Smooth muscle cell (in vitro differentiated cells): ENCODE measurements around the gene WNT11. TPM values are rescaled to one million over a fixed set of nuclear protein-coding genes. Genes with fewer than 3 reads are reported as not detected.

Experiments used
- DNase-seq: peaks from one replicate; lab custom pipeline; 2025; ENCODE audit not compliant: unreplicated experiment; lab: John Stamatoyannopoulos, UW
- H2AFZ ChIP-seq: fragments of 200-600 bp; sonication (generic); 2 replicates; pipeline ENCODE4 v1.6.0; 2016; ENCODE audit warnings: antibody characterized with exemption, low read depth, mild to moderate bottlenecking
- H3F3A ChIP-seq: fragments of 200-600 bp; sonication (generic); 2 replicates; pipeline ENCODE4 v1.6.0; 2017; ENCODE audit warnings: antibody characterized with exemption, low read depth
- H3K27ac ChIP-seq: fragments of 200-600 bp; sonication (generic); 2 replicates; pipeline ENCODE4 v1.5.1; 2016; ENCODE audit warnings: low read depth, mild to moderate bottlenecking
- H3K27me3 ChIP-seq: fragments of 200-600 bp; sonication (generic); 2 replicates; pipeline ENCODE4 v1.6.1; 2016; ENCODE audit warnings: low read depth, mild to moderate bottlenecking
- H3K36me3 ChIP-seq: fragments of 200-600 bp; sonication (generic); 2 replicates; pipeline ENCODE4 v1.5.1; 2016; ENCODE audit warnings: low read depth
- H3K4me1 ChIP-seq: fragments of 200-600 bp; sonication (generic); 2 replicates; pipeline ENCODE4 v1.5.1; 2016; ENCODE audit warnings: low read depth
- H3K4me2 ChIP-seq: fragments of 200-600 bp; sonication (generic); 2 replicates; pipeline ENCODE4 v1.6.0; 2016; ENCODE audit warnings: mild to moderate bottlenecking
- H3K4me3 ChIP-seq: fragments of 200-600 bp; sonication (generic); 2 replicates; pipeline ENCODE4 v1.5.1; 2016; ENCODE audit warnings: mild to moderate bottlenecking
- H3K79me2 ChIP-seq: fragments of 200-600 bp; sonication (generic); 2 replicates; pipeline ENCODE4 v1.6.0; 2016; ENCODE audit warnings: low read depth, mild to moderate bottlenecking
- H3K9ac ChIP-seq: fragments of 200-600 bp; sonication (generic); 2 replicates; pipeline ENCODE4 v1.6.0; 2016; ENCODE audit warnings: low read depth
- H3K9me3 ChIP-seq: fragments of 200-600 bp; sonication (generic); replicated peaks from 2 replicates; pipeline ENCODE4 v1.5.1; 2016; ENCODE audit warnings: low read depth
- H4K20me1 ChIP-seq: fragments of 200-600 bp; sonication (generic); 2 replicates; pipeline ENCODE4 v1.6.0; 2016; ENCODE audit warnings: low read depth
- CTCF ChIP-seq: fragments of 200-600 bp; sonication (generic); IDR thresholded peaks from 2 replicates; pipeline ENCODE4 v1.5.1; 2017; ENCODE audit warnings: borderline replicate concordance, mild to moderate bottlenecking, antibody characterized with exemption; ENCODE audit not compliant: insufficient read depth, poor library complexity, severe bottlenecking
- WGBS: methylation state at CpG from one replicate; pipeline ENCODE4 v1.1.7; 2016; ENCODE audit warnings: low lambda C conversion rate; 5-methylcytosine and 5-hydroxymethylcytosine counted together
- polyA plus RNA-seq: library from polyadenylated mRNA; unstranded; fragments of >200 nt; fragmentation: Nextera tagmentation; extraction: Ambion mirVana; gene quantifications from 2 replicates; pipeline ENCODE4 v1.2.1, GENCODE V29; 2016
- total RNA-seq: library from RNA; depleted of rRNA; stranded (reverse); fragments of >200 nt; gene quantifications from 2 replicates; pipeline ENCODE4 v1.2.3, GENCODE V29; 2014

The WNT11 gene
- total and polyA plus RNA-seq, 2 experiments from 2014 or later, result 12.1 to 13.5 TPM

GRCh38 chr11:76197941-76198640 is 8.2 kb downstream of the WNT11 start:
- no peak for DNase-seq
- Histone ChIP-seq H4K20me1 (no peaks in the 10 kb centered on the region), H3F3A (no peaks in the 10 kb centered on the region), H3K9ac (no peak overlapping the region), H3K4me2 (no peak overlapping the region), H3K4me3 (no peak overlapping the region), H3K9me3 (no peaks in the 10 kb centered on the region), H2AFZ (no peak overlapping the region), H3K79me2 (no peaks in the 10 kb centered on the region), H3K4me1 (no peaks in the 10 kb centered on the region), H3K36me3 (no peaks in the 10 kb centered on the region), H3K27ac (no peak overlapping the region), H3K27me3 (no peaks in the 10 kb centered on the region)
- 98% methylated on average over 6 of the region's 6 CpGs for WGBS
- TF ChIP-seq CTCF, result no peak

- H4K20me1 ChIP-seq, result no peaks in the 10 kb centered on the region
- 91% methylated on average over 6 of the region's 6 CpGs for WGBS
- no peak for TF ChIP-seq CTCF
- H3F3A ChIP-seq, result no peaks in the 10 kb centered on the region
- H3K9ac ChIP-seq, result no peak overlapping the region
- no peaks in the 10 kb centered on the region for H3K9me3 ChIP-seq
- H3K36me3 ChIP-seq, result no peaks in the 10 kb centered on the region
- H3K27ac ChIP-seq, result no peak overlapping the region
- H3K4me1 ChIP-seq, result no peaks in the 10 kb centered on the region
- no peaks in the 10 kb centered on the region for H3K79me2 ChIP-seq
- DNase-seq, result no peak
- no peak overlapping the region for H3K4me2 ChIP-seq
- no peak overlapping the region for H3K4me3 ChIP-seq
- no peak overlapping the region for H2AFZ ChIP-seq
- no peaks in the 10 kb centered on the region for H3K27me3 ChIP-seq
These were observed 9.0 kb downstream of the WNT11 start for GRCh38 chr11:76197332-76197731.

GRCh38 chr11:76196849-76197248 is 9.5 kb downstream of the WNT11 start:
- H3K4me1 ChIP-seq, result no peaks in the 10 kb centered on the region
- no peak overlapping the region for H3K4me2 ChIP-seq
- H3K27ac ChIP-seq, result no peak overlapping the region
- H3K27me3 ChIP-seq, result no peaks in the 10 kb centered on the region
- H3K9ac ChIP-seq, result no peak overlapping the region
- 90% methylated on average over 3 of the region's 3 CpGs for WGBS
- no peak overlapping the region for H2AFZ ChIP-seq
- no peak for TF ChIP-seq CTCF
- H3K9me3 ChIP-seq, result no peaks in the 10 kb centered on the region
- H3F3A ChIP-seq, result no peaks in the 10 kb centered on the region
- H4K20me1 ChIP-seq, result no peaks in the 10 kb centered on the region
- H3K79me2 ChIP-seq, result no peaks in the 10 kb centered on the region
- H3K36me3 ChIP-seq, result no peaks in the 10 kb centered on the region
- no peak for DNase-seq
- no peak overlapping the region for H3K4me3 ChIP-seq
